H1 (cell line): ENCODE results near the gene DCP1A. TPM values are rescaled to one million over a fixed set of nuclear protein-coding genes. Genes with fewer than 3 reads are reported as not detected.

Experiments
- CTCF ChIA-PET: fragments of 300-600 bp; sonication (Branson Sonifier 250); formaldehyde crosslinking; loops from one replicate; lab custom pipeline; 2021; ENCODE audit not compliant: partially characterized antibody; lab: Charles Lee
- POLR2A ChIA-PET: fragments of 300-600 bp; sonication (Branson Sonifier 250); formaldehyde crosslinking; loops from one replicate; lab custom pipeline; 2021; ENCODE audit warnings: inconsistent platforms; ENCODE audit not compliant: partially characterized antibody; lab: Charles Lee
- DNase-seq, 2 experiments: peaks; one replicate each; pipeline versions ENCODE4 v3.0.0 to v3.0.0-alpha.2; 2010 to 2022; ENCODE audit warnings: low spot score in 2 of 2, low read depth in 1 of 2, mixed read lengths in 1 of 2
- FAIRE-seq: peaks from 2 replicates; lab custom pipeline; 2011; peaks lifted over from hg19 to GRCh38; lab: Jason Lieb, UNC
- H2AFZ ChIP-seq: 2 replicates; pipeline ENCODE4 v1.8.1; 2012; ENCODE audit warnings: low read length, inconsistent platforms
- H2AK5ac ChIP-seq: 2 replicates; pipeline ENCODE4 v1.6.1; 2013; ENCODE audit warnings: low read depth, low read length
- H2BK120ac ChIP-seq: replicated peaks from 2 replicates; pipeline ENCODE3; 2013; ENCODE audit warnings: low read depth, low read length, inconsistent platforms
- H2BK12ac ChIP-seq: 2 replicates; pipeline ENCODE4 v1.6.1; 2013; ENCODE audit warnings: low read depth, low read length
- H2BK15ac ChIP-seq: 2 replicates; pipeline ENCODE4 v1.6.1; 2013; ENCODE audit warnings: low read length
- H2BK20ac ChIP-seq: 2 replicates; pipeline ENCODE4 v1.6.1; 2013; ENCODE audit warnings: low read length
- H2BK5ac ChIP-seq: 2 replicates; pipeline ENCODE4 v1.6.1; 2013; ENCODE audit warnings: low read depth, low read length
- H3K14ac ChIP-seq: 2 replicates; pipeline ENCODE4 v1.6.1; 2013; ENCODE audit warnings: inconsistent platforms; ENCODE audit not compliant: insufficient read length
- H3K18ac ChIP-seq: 2 replicates; pipeline ENCODE4 v1.6.1; 2013; ENCODE audit warnings: low read length; ENCODE audit errors: extremely low read depth
- H3K23ac ChIP-seq: 2 replicates; pipeline ENCODE4 v1.6.1; 2013; ENCODE audit warnings: inconsistent platforms; ENCODE audit not compliant: insufficient read length
- H3K23me2 ChIP-seq: 2 replicates; pipeline ENCODE4 v1.6.1; 2013; ENCODE audit warnings: low read depth, low read length
- H3K27ac ChIP-seq: 2 replicates; pipeline ENCODE4 v1.6.1; 2011; ENCODE audit warnings: low read depth, low read length, inconsistent platforms
- H3K27me3 ChIP-seq, 4 experiments: replicated peaks in 1 of 4; 1 replicate in 1 of 4; 2 replicates in 3 of 4; pipeline versions ENCODE4 v1.6.1 to v1.8.1; 2011 to 2013; ENCODE audit warnings: low read length in 3 of 4, mild to moderate bottlenecking in 3 of 4, inconsistent platforms in 2 of 4, mixed read lengths in 2 of 4, moderate library complexity in 1 of 4; ENCODE audit not compliant: control insufficient read depth in 3 of 4, insufficient read depth in 3 of 4; ENCODE audit errors: extremely low read depth in 1 of 4
- H3K36me3 ChIP-seq, 4 experiments: 2 replicates each; pipeline versions ENCODE4 v1.6.1 to v1.8.1; 2011 to 2013; ENCODE audit warnings: mild to moderate bottlenecking in 4 of 4, low read length in 3 of 4, moderate library complexity in 2 of 4, control low read depth in 1 of 4, inconsistent platforms in 1 of 4; ENCODE audit not compliant: insufficient read depth in 4 of 4, control insufficient read depth in 2 of 4
- H3K4ac ChIP-seq: replicated peaks from 2 replicates; pipeline ENCODE3; 2013; ENCODE audit warnings: low read length, low read depth, mixed read lengths, inconsistent platforms; ENCODE audit not compliant: insufficient read length
- H3K4me1 ChIP-seq, 4 experiments: replicated peaks in 1 of 4; 1 replicate in 1 of 4; 2 replicates in 3 of 4; pipeline versions ENCODE4 v1.6.1 to v1.8.1; 2011 to 2013; ENCODE audit warnings: low read length in 3 of 4, inconsistent platforms in 2 of 4, mixed read lengths in 1 of 4; ENCODE audit not compliant: insufficient read depth in 4 of 4, control insufficient read depth in 3 of 4
- H3K4me2 ChIP-seq, 2 experiments: 2 replicates each; pipeline versions ENCODE4 v1.6.1 to v1.8.1; 2011 to 2013; ENCODE audit warnings: low read depth in 2 of 2, low read length in 2 of 2, control low read depth in 1 of 2, inconsistent platforms in 1 of 2, mild to moderate bottlenecking in 1 of 2; ENCODE audit not compliant: insufficient read depth in 1 of 2
- H3K4me3 ChIP-seq, 4 experiments: fragments of 200-600, 300-600 bp in 1 of 4; sonication (generic), shearing (Covaris generic), sonication (Bioruptor Twin) in 1 of 4; 2 replicates each; pipeline versions ENCODE4 v1.5.1 to v1.8.1; 2011 to 2016; ENCODE audit warnings: low read length in 4 of 4, low read depth in 3 of 4, control low read depth in 2 of 4, inconsistent platforms in 2 of 4, mild to moderate bottlenecking in 2 of 4, mixed read lengths in 1 of 4, moderate library complexity in 1 of 4; ENCODE audit not compliant: insufficient read depth in 2 of 4; ENCODE audit errors: extremely low read depth in 1 of 4
- H3K56ac ChIP-seq: replicated peaks from 2 replicates; pipeline ENCODE3; 2013; ENCODE audit warnings: low read depth, mild to moderate bottlenecking, mixed read lengths, low read length, inconsistent platforms; ENCODE audit not compliant: insufficient read length
- H3K79me1 ChIP-seq: 2 replicates; pipeline ENCODE4 v1.6.1; 2013; ENCODE audit warnings: low read depth, low read length, control low read depth
- H3K79me2 ChIP-seq, 2 experiments: 2 replicates each; pipeline versions ENCODE4 v1.6.1 to v1.8.1; 2012 to 2013; ENCODE audit warnings: low read length in 2 of 2, mild to moderate bottlenecking in 2 of 2, inconsistent platforms in 1 of 2; ENCODE audit not compliant: insufficient read depth in 2 of 2, control insufficient read depth in 1 of 2
- H3K9ac ChIP-seq, 4 experiments: replicated peaks in 1 of 4; 1 replicate in 1 of 4; 2 replicates in 3 of 4; pipeline versions ENCODE4 v1.6.1 to v1.8.1; 2011 to 2013; ENCODE audit warnings: low read depth in 3 of 4, low read length in 3 of 4, control low read depth in 2 of 4, mild to moderate bottlenecking in 2 of 4, moderate library complexity in 2 of 4, inconsistent platforms in 1 of 4; ENCODE audit errors: extremely low read depth in 1 of 4
- H3K9me3 ChIP-seq, 2 experiments: 2 replicates each; pipeline versions ENCODE4 v1.6.1 to v1.8.1; 2012 to 2013; ENCODE audit warnings: mild to moderate bottlenecking in 2 of 2, moderate library complexity in 2 of 2, control low read depth in 1 of 2, inconsistent platforms in 1 of 2, low read depth in 1 of 2, low read length in 1 of 2, mixed read lengths in 1 of 2; ENCODE audit not compliant: insufficient read depth in 2 of 2
- H4K20me1 ChIP-seq, 2 experiments: replicated peaks in 1 of 2; 2 replicates each; pipeline versions ENCODE3 to v1.8.1; 2011 to 2013; ENCODE audit warnings: inconsistent platforms in 2 of 2, low read length in 2 of 2, mild to moderate bottlenecking in 1 of 2; ENCODE audit not compliant: insufficient read depth in 2 of 2, control insufficient read depth in 1 of 2
- H4K5ac ChIP-seq: 2 replicates; pipeline ENCODE4 v1.6.1; 2013; ENCODE audit warnings: low read length, low read depth, mixed read lengths, inconsistent platforms; ENCODE audit not compliant: insufficient read length
- H4K8ac ChIP-seq: 2 replicates; pipeline ENCODE4 v1.8.0; 2013; ENCODE audit warnings: mild to moderate bottlenecking, moderate library complexity, low read length, inconsistent platforms; ENCODE audit not compliant: insufficient read depth; ENCODE audit errors: extremely low read depth
- H4K91ac ChIP-seq: replicated peaks from 2 replicates; pipeline ENCODE3; 2013; ENCODE audit warnings: low read length, mixed read lengths, inconsistent platforms; ENCODE audit not compliant: insufficient read length
- ASH2L ChIP-seq: fragments of 200-600, 300-600 bp; sonication (generic); IDR thresholded peaks from one replicate; pipeline ENCODE4 v1.7.1; 2017; ENCODE audit warnings: low read length
- ATF3 ChIP-seq: IDR thresholded peaks from 2 replicates; pipeline ENCODE4 v1.6.1; 2011; ENCODE audit warnings: low read depth, mild to moderate bottlenecking, low read length; ENCODE audit not compliant: insufficient read depth
- EGR1 ChIP-seq: IDR thresholded peaks from 2 replicates; pipeline ENCODE4 v1.6.1; 2011; ENCODE audit warnings: low read depth, low read length, borderline replicate concordance
- JUND ChIP-seq: IDR thresholded peaks from 2 replicates; pipeline ENCODE4 v1.6.1; 2011; ENCODE audit warnings: mild to moderate bottlenecking, improper control_type of control experiment, low read length
- MAX ChIP-seq: IDR thresholded peaks from 2 replicates; pipeline ENCODE4 v1.6.1; 2012; ENCODE audit warnings: inconsistent platforms
- NANOG ChIP-seq: IDR thresholded peaks from 2 replicates; pipeline ENCODE4 v1.6.1; 2011; ENCODE audit warnings: low read length, low read depth, mild to moderate bottlenecking, inconsistent platforms; ENCODE audit not compliant: insufficient read depth, poor library complexity, severe bottlenecking
- SIN3A ChIP-seq, 2 experiments: IDR thresholded peaks in 1 of 2; conservative IDR thresholded peaks in 1 of 2; 2 replicates each; pipeline ENCODE4 v1.6.1; 2011 to 2012; ENCODE audit warnings: low read length in 2 of 2, improper control_type of control experiment in 1 of 2, low read depth in 1 of 2, mild to moderate bottlenecking in 1 of 2
- WGBS, 2 experiments: shearing (Covaris generic) in 1 of 2; methylation state at CpG; one replicate each; pipeline versions ENCODE4 v1.1.6 to v1.1.7; 2013 to 2015; ENCODE audit warnings: low lambda C conversion rate in 2 of 2, mixed read lengths in 2 of 2, inconsistent platforms in 1 of 2, low coverage in 1 of 2, missing lambda C conversion rate in 1 of 2; ENCODE audit not compliant: insufficient replicate concordance in 2 of 2, insufficient coverage in 1 of 2, insufficient read length in 1 of 2; ENCODE audit errors: extremely low coverage in 1 of 2, missing lambda C conversion rate in 1 of 2; 5-methylcytosine and 5-hydroxymethylcytosine counted together
- polyA plus RNA-seq, 7 experiments: library from polyadenylated mRNA; depleted of rRNA in 3 of 7; stranded (reverse) in 5 of 7; unstranded in 2 of 7; fragments of >200 nt in 5 of 7; fragments of 200-250 nt in 2 of 7; gene quantifications; 1 replicate in 5 of 7; 2 replicates in 1 of 7; 4 replicates in 1 of 7; pipeline versions ENCODE4 v1.2.1 to v1.2.3, GENCODE V29; 2011 to 2013; ENCODE audit warnings: missing spikeins in 2 of 7, mixed read lengths in 2 of 7
- total RNA-seq: library from RNA; stranded (reverse); fragmentation: NEBNext Ultra II Directional; extraction: Animal tissue kit (Norgen Biotek cat#: 25700); gene quantifications from 2 replicates; pipeline ENCODE4 v1.2.1, GENCODE V29; 2021

The DCP1A gene
- total and polyA plus RNA-seq, 2 of the 8 experiments (the other 6 are each of a cell fraction or from before 2014, with no cell fraction given), result 13.2 to 15.9 TPM

- Histone ChIP-seq H2BK120ac (no peak overlapping the region), H4K91ac (no peak overlapping the region), H3K14ac (no peak overlapping the region), H2BK15ac (no peak overlapping the region), H2BK5ac (no peak overlapping the region), H2AK5ac (no peak overlapping the region), H3K27ac (no peak overlapping the region), H3K9me3 (no peaks in the 10 kb centered on the region), H4K20me1 (no peaks in the 10 kb centered on the region), H3K4me1 (no peaks in the 10 kb centered on the region), H4K5ac (no peak overlapping the region), H3K79me2 (peaks cover 4 to 39% of the 10 kb centered on the region in 2 experiments), H3K23ac (no peak overlapping the region), H3K4me3 (no peak overlapping the region), H2BK12ac (no peak overlapping the region), H3K36me3 (peaks cover 4 to 45% (median 23%) of the 10 kb centered on the region in 4 experiments; a peak in 6 of 8 replicates), H4K8ac (no peak overlapping the region), H3K18ac (no peak overlapping the region), H3K9ac (no peak overlapping the region), H2AFZ (no peak overlapping the region), H3K56ac (no peak overlapping the region), H3K4me2 (no peak overlapping the region), H2BK20ac (no peak overlapping the region), H3K4ac (no peak overlapping the region), H3K23me2 (peaks cover 2% of the 10 kb centered on the region; the same call in 1 of the 2 replicates), H3K27me3 (no peaks in the 10 kb centered on the region), H3K79me1 (no peaks in the 10 kb centered on the region; the same call in 1 of the 2 replicates)
- 96% methylated on average over 3 of the region's 3 CpGs; no CpG with 5 or more reads in 1 of the 2 experiments for WGBS, 2 experiments
- POLR2A ChIA-PET, result interaction anchor here (0.5 to 0.8 kb wide), 2 partner anchors 12 to 65 kb away, joined by 3 to 5 read pairs; no protein-coding TSS in a partner anchor
- FAIRE-seq, result no peak
- DNase-seq, result no peak
- CTCF ChIA-PET, result interaction anchor here (0.7 kb wide), 1 partner anchor 33 kb away, joined by 3 read pairs; no protein-coding TSS in a partner anchor
- TF ChIP-seq JUND (no peak), EGR1 (no peak), ATF3 (no peak), NANOG (no peak), MAX (no peak), ASH2L (no peak), SIN3A (conservative IDR thresholded peaks at IDR 0.05 in 1 of 2, IDR thresholded peaks at IDR 0.05 in 1 of 2; ENCODE audit: low read depth in 1 of 2, low read length in 2 of 2) (no peak)
These were observed 5.0 kb downstream of the DCP1A start for GRCh38 chr3:53342353-53342752.
